Measurements from ENCODE around the gene IRGQ. TPM values are rescaled to one million over a fixed set of nuclear protein-coding genes. Genes with fewer than 3 reads are reported as not detected.

IRGQ gene
- total RNA-seq, 6 experiments from 2014 or later: 9.1 to 18.6 (median 11.0) TPM

DNA sequence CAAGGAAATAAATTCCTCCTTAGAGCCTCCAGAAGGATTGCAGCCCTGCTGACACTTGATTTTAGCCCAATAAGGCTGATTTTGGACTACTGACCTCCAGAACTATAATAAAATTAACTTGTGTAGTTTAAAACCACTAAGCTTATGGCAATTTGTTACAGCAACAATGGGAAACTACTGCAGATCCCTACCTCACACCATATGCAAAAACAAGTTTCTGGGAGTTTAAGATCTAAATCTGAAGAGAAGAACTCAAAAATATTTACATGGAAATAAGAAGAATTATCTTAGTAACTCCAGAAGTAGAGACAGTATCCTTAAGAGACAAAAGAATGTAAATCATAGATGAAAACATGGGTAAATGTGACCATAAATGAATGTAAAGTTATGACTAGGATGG lies 57.0 kb downstream of the IRGQ start:
- H3K36me3 ChIP-seq: peaks cover 0 to 2% (median 0%) of the 10 kb centered on the region in 4 donors
- H3K4me3 ChIP-seq: no peak overlapping the region
- peaks cover 0 to 10% (median 0%) of the 10 kb centered on the region in 4 donors for H3K4me1 ChIP-seq
- ATAC-seq: no peak
- intact Hi-C loops (cut with DNase I): no loop called here
- no peak overlapping the region for H3K27ac ChIP-seq
- no peaks in the 10 kb centered on the region for H3K27me3 ChIP-seq
- TF ChIP-seq POLR2A (IDR thresholded peaks at IDR 0.05): no peak
- TF ChIP-seq, protein P1, sequence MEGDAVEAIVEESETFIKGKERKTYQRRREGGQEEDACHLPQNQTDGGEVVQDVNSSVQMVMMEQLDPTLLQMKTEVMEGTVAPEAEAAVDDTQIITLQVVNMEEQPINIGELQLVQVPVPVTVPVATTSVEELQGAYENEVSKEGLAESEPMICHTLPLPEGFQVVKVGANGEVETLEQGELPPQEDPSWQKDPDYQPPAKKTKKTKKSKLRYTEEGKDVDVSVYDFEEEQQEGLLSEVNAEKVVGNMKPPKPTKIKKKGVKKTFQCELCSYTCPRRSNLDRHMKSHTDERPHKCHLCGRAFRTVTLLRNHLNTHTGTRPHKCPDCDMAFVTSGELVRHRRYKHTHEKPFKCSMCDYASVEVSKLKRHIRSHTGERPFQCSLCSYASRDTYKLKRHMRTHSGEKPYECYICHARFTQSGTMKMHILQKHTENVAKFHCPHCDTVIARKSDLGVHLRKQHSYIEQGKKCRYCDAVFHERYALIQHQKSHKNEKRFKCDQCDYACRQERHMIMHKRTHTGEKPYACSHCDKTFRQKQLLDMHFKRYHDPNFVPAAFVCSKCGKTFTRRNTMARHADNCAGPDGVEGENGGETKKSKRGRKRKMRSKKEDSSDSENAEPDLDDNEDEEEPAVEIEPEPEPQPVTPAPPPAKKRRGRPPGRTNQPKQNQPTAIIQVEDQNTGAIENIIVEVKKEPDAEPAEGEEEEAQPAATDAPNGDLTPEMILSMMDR (IDR thresholded peaks at IDR 0.05): no peak
- no peaks in the 10 kb centered on the region for H3K9me3 ChIP-seq
- DNase-seq: no peak

DNA sequence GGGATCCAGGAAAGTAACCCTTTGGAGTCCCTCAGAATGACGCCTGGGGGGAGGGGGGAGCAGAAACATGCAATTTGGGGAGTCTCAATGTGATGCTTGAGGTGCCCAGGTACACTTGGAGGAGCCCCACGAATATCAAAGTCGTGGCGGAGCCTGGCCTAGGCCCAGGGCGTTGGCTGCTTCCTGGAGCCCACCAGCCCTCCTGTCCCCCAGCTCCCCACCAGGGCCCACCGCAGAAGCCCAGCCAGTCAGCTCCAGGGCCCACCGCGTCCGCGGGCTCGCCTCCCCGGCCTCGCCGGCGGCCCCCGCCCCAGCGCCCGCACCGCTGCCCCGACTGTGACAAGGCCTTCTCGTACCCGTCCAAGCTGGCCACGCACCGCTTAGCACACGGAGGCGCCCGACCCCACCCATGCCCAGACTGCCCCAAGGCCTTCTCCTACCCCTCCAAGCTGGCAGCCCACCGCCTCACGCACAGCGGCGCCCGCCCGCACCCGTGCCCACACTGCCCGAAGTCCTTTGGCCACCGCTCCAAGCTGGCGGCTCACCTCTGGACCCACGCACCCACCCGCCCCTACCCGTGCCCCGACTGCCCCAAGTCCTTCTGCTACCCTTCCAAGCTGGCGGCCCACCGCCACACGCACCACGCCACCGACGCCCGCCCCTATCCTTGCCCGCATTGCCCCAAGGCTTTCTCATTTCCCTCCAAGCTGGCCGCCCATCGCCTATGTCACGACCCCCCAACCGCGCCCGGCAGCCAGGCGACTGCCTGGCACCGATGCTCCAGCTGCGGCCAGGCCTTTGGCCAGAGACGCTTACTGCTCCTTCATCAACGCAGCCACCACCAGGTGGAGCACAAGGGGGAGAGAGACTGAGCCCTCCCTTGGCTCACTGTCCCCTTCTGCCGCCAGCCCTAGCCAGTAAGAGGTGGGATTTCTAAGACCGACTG lies 60.8 kb downstream of the IRGQ start:
- WGBS (ENCODE audit: insufficient coverage, low coverage, low lambda C conversion rate, missing lambda C conversion rate): 49% methylated on average over 18 of the region's 62 CpGs
- Histone ChIP-seq H3K27me3 (no peaks in the 10 kb centered on the region), H3K9me3 (no peaks in the 10 kb centered on the region), H3K4me3 (no peak overlapping the region), H3K4me1 (no peaks in the 10 kb centered on the region), H3K27ac (no peak overlapping the region), H3K36me3 (no peaks in the 10 kb centered on the region)
- TF ChIP-seq, protein P1 (IDR thresholded peaks at IDR 0.05): peak; percentile 47 to 58 (median 50)
- no peak for TF ChIP-seq POLR2A (IDR thresholded peaks at IDR 0.05)
- DNase-seq (peak; percentile 67 to 70 (median 68)), ATAC-seq (no peak)
- intact Hi-C loops (cut with DNase I): no loop called here

Other genes starting within 250 kb of the IRGQ start
- 1 to 10 TPM in 3 of 6 experiments, under 1 TPM in 2, not detected in 1; 0.51 to 5.3 (median 1.3) TPM for gene CD177, start 242.4 kb downstream of the IRGQ start, total RNA-seq
- not detected for gene TEX101, start 181.2 kb downstream of the IRGQ start, total RNA-seq
- under 1 TPM in 4 of 6 experiments, not detected in 2; 0.20 to 0.28 (median 0.25) TPM for gene LYPD3, start 130.5 kb downstream of the IRGQ start, total RNA-seq
- 10 to 100 TPM in 5 of 6 experiments, 1 to 10 TPM in 1; 9.6 to 15.0 (median 11.1) TPM for gene PHLDB3, start 91.4 kb downstream of the IRGQ start, total RNA-seq
- 10 to 100 TPM; 26.4 to 60.8 (median 46.3) TPM for gene ETHE1, start 68.9 kb downstream of the IRGQ start, total RNA-seq
- gene ZNF575, start 62.9 kb downstream of the IRGQ start, total RNA-seq: under 1 TPM in 5 of 6 experiments, not detected in 1; 0.89 to 0.99 (median 0.95) TPM
- 1 to 10 TPM; 5.5 to 8.4 (median 7.5) TPM for gene XRCC1, start 20.6 kb downstream of the IRGQ start, total RNA-seq
- 1 to 10 TPM in 1 of 6 experiments, under 1 TPM in 4, not detected in 1; 0.58 to 1.5 (median 0.81) TPM for gene PINLYP, start 20.3 kb downstream of the IRGQ start, total RNA-seq
- gene ZNF576, start 461 bp upstream of the IRGQ start, total RNA-seq: 10 to 100 TPM in 4 of 6 experiments, 1 to 10 TPM in 2; 7.7 to 15.8 (median 10.3) TPM
- under 1 TPM in 5 of 6 experiments, not detected in 1; 0.09 to 0.37 (median 0.18) TPM for gene SRRM5, start 16.0 kb upstream of the IRGQ start, total RNA-seq
- 10 to 100 TPM; 10.9 to 16.7 (median 13.3) TPM for gene ZNF428, start 23.5 kb upstream of the IRGQ start, total RNA-seq
- gene CADM4, start 43.7 kb upstream of the IRGQ start, total RNA-seq: 1 to 10 TPM; 2.2 to 4.7 (median 3.7) TPM
- 10 to 100 TPM in 1 of 6 experiments, 1 to 10 TPM in 4, under 1 TPM in 1; 0.90 to 13.3 (median 2.3) TPM for gene PLAUR, start 74.0 kb upstream of the IRGQ start, total RNA-seq
- not detected for gene IRGC, start 119.9 kb upstream of the IRGQ start, total RNA-seq
- 10 to 100 TPM in 2 of 6 experiments, 1 to 10 TPM in 4; 6.5 to 13.5 (median 9.8) TPM for gene SMG9, start 158.8 kb upstream of the IRGQ start, total RNA-seq
- 1 to 10 TPM in 1 of 6 experiments, under 1 TPM in 4, not detected in 1; 0.18 to 1.4 (median 0.27) TPM for gene KCNN4, start 184.8 kb upstream of the IRGQ start, total RNA-seq
- under 1 TPM in 2 of 6 experiments, not detected in 4; 0.80 to 0.87 TPM for gene LYPD5, start 206.3 kb upstream of the IRGQ start, total RNA-seq
- gene ZNF283, start 231.2 kb upstream of the IRGQ start, total RNA-seq: 1 to 10 TPM; 1.7 to 4.0 (median 2.2) TPM